Fibroblast of the conjunctiva (primary cell): ENCODE results near the gene KDM3B.

ENCODE experiments used
- DNase-seq: peaks from one replicate; pipeline ENCODE4 v3.0.0-alpha.2; 2010; ENCODE audit warnings: low read depth

The KDM3B gene

GRCh38 chr5:138452720-138453119 lies 100.2 kb downstream of the KDM3B start:
- DNase-seq: no peak

- no peak for DNase-seq
These were observed 101.1 kb downstream of the KDM3B start for GRCh38 chr5:138453590-138453989.

- DNase-seq: no peak
These were observed 101.6 kb downstream of the KDM3B start for GRCh38 chr5:138454121-138454520.

- DNase-seq: no peak
These were observed 102.9 kb downstream of the KDM3B start for GRCh38 chr5:138455232-138455930.

GRCh38 chr5:138457531-138458275 lies 105.2 kb downstream of the KDM3B start:
- no peak for DNase-seq

GRCh38 chr5:138458384-138458783 lies 105.9 kb downstream of the KDM3B start:
- no peak for DNase-seq

GRCh38 chr5:138458856-138459255 lies 106.4 kb downstream of the KDM3B start:
- DNase-seq: no peak

GRCh38 chr5:138459311-138459933 lies 106.9 kb downstream of the KDM3B start:
- DNase-seq: no peak

GRCh38 chr5:138460032-138460693 lies 107.7 kb downstream of the KDM3B start:
- no peak for DNase-seq

GRCh38 chr5:138461343-138462125 lies 109.0 kb downstream of the KDM3B start:
- DNase-seq: peak; percentile 43

- no peak for DNase-seq
These were observed 111.0 kb downstream of the KDM3B start for GRCh38 chr5:138463419-138464007.

GRCh38 chr5:138464008-138464387 lies 111.5 kb downstream of the KDM3B start:
- DNase-seq: peak; percentile 90

- DNase-seq: peak; percentile 98
These were observed 112.1 kb downstream of the KDM3B start for GRCh38 chr5:138464388-138465260.

GRCh38 chr5:138465261-138466124 lies 113.0 kb downstream of the KDM3B start, which contains the start of gene EGR1:
EGR1 (plus strand) TSS chr5:138465479; CDS start chr5:138465762, 283 bp downstream.
- DNase-seq: peak; percentile 88

GRCh38 chr5:138466125-138466899 lies 113.8 kb downstream of the KDM3B start:
- DNase-seq: no peak

GRCh38 chr5:138466900-138467710 lies 114.6 kb downstream of the KDM3B start:
- no peak for DNase-seq

- no peak for DNase-seq
These were observed 115.2 kb downstream of the KDM3B start for GRCh38 chr5:138467711-138468132.
